ENCODE data around the gene NRTN. TPM values are rescaled to one million over a fixed set of nuclear protein-coding genes. Genes with fewer than 3 reads are reported as not detected.

NRTN gene
- total and polyA plus RNA-seq, 2 of the 4 experiments (the other 2 are of a cell fraction): 0.17 to 0.18 TPM

GRCh38 chr19:5832527-5833216 lies 27.8 kb downstream of the NRTN start:
- Histone ChIP-seq H2AK5ac (ENCODE audit: low read depth, low read length) (no peak overlapping the region), H3K27ac (ENCODE audit: insufficient read depth, low read length) (no peak overlapping the region), H3K4me2 (ENCODE audit: low read depth, low read length) (no peak overlapping the region), H3K27me3 (ENCODE audit: control insufficient read depth, insufficient read depth, low read length) (peaks cover 3% of the 10 kb centered on the region; the same call in 1 of the 2 replicates), H2BK20ac (ENCODE audit: low read depth, low read length) (no peak overlapping the region), H4K20me1 (ENCODE audit: insufficient read depth, low read length) (no peaks in the 10 kb centered on the region), H3K4ac (ENCODE audit: low read depth, low read length) (no peak overlapping the region), H3K9me1 (ENCODE audit: insufficient read depth, low read length) (peaks cover 4% of the 10 kb centered on the region; the same call in 1 of the 2 replicates), H3K36me3 (ENCODE audit: control insufficient read depth, insufficient read depth, low read length) (no peaks in the 10 kb centered on the region), H3K14ac (replicated peaks; ENCODE audit: low read depth, low read length) (no peak overlapping the region), H3K23ac (ENCODE audit: low read depth, low read length) (no peak overlapping the region), H3K4me1 (ENCODE audit: control insufficient read depth, insufficient read depth, low read length) (peaks cover 9% of the 10 kb centered on the region), H2BK120ac (ENCODE audit: low read depth, low read length) (no peak overlapping the region), H3K4me3 (ENCODE audit: insufficient read depth, low read depth, low read length) (no peak overlapping the region), H2BK5ac (ENCODE audit: low read depth, low read length, poor library complexity, severe bottlenecking) (no peak overlapping the region), H2AK9ac (replicated peaks; ENCODE audit: low read depth, low read length, poor library complexity) (no peak overlapping the region), H4K8ac (ENCODE audit: low read depth in 2 of 2, low read length in 2 of 2) (no peak overlapping the region), H4K5ac (ENCODE audit: low read depth, low read length) (no peak overlapping the region), H3K56ac (ENCODE audit: extremely low read depth, insufficient read depth, low read length) (no peak overlapping the region), H2AFZ (replicated peaks; ENCODE audit: low read length, poor library complexity) (no peak overlapping the region), H3K18ac (ENCODE audit: low read depth, low read length) (no peak overlapping the region), H4K91ac (ENCODE audit: insufficient read depth, low read depth, low read length) (no peak overlapping the region), H3K9me3 (ENCODE audit: control insufficient read depth, insufficient read depth, low read length) (no peaks in the 10 kb centered on the region), H3K9ac (ENCODE audit: low read depth, low read length) (no peak overlapping the region), H3K79me1 (ENCODE audit: low read depth in 1 of 2, low read length in 2 of 2) (peaks cover 0 to 6% of the 10 kb centered on the region in 2 experiments; a peak in 2 of 4 replicates), H2BK15ac (ENCODE audit: low read depth, low read length) (no peak overlapping the region)
- CTCF ChIA-PET: no interaction called here
- in situ Hi-C loops (cut with MboI; ENCODE audit: low sequenced_read_pairs) (no loop called here), dilution Hi-C loops (cut with HindIII; ENCODE audit: low sequenced_read_pairs, unreplicated experiment) (no loop called here), intact Hi-C loops (cut with micrococcal nuclease) (no loop called here)
- no TSS peak for BruUV-seq (replicated peaks)
- ATAC-seq (ENCODE audit: low read depth) (no peak), DNase-seq (no peak)
- 73% methylated on average over 3 of the region's 6 CpGs; no CpG with 5 or more reads in 1 of the 2 experiments for WGBS, 2 experiments (ENCODE audit: extremely low coverage in 2 of 2, insufficient read length in 1 of 2)
- POLR2A ChIA-PET (ENCODE audit: unreplicated experiment): no interaction called here
- TF ChIP-seq MAFK (IDR thresholded peaks at IDR 0.05; ENCODE audit: low read depth, low read length) (no peak), CHD1 (IDR thresholded peaks at IDR 0.05; ENCODE audit: low read depth, low read length) (no peak), NFE2L2 (IDR thresholded peaks at IDR 0.05; ENCODE audit: low read depth, low read length) (no peak), RFX5 (IDR thresholded peaks at IDR 0.05; ENCODE audit: low read depth, low read length) (no peak), SMC3 (IDR thresholded peaks at IDR 0.05; ENCODE audit: low read depth, low read length) (no peak), POLR2A (IDR thresholded peaks at IDR 0.05; ENCODE audit: low read depth, low read length) (no peak), MXI1 (IDR thresholded peaks at IDR 0.05; ENCODE audit: borderline replicate concordance, low read depth, low read length) (no peak), CEBPB (IDR thresholded peaks at IDR 0.05; ENCODE audit: low read depth, low read length) (no peak), FOS (IDR thresholded peaks at IDR 0.05; ENCODE audit: low read depth, low read length) (no peak), BHLHE40 (IDR thresholded peaks at IDR 0.05; ENCODE audit: low read depth, low read length) (no peak), RCOR1 (IDR thresholded peaks at IDR 0.05; ENCODE audit: insufficient replicate concordance, low read length) (no peak), RAD21 (IDR thresholded peaks at IDR 0.05; ENCODE audit: low read length) (no peak), MAZ (IDR thresholded peaks at IDR 0.05; ENCODE audit: borderline replicate concordance, low read depth, low read length) (no peak)
- TF ChIP-seq, protein P1, sequence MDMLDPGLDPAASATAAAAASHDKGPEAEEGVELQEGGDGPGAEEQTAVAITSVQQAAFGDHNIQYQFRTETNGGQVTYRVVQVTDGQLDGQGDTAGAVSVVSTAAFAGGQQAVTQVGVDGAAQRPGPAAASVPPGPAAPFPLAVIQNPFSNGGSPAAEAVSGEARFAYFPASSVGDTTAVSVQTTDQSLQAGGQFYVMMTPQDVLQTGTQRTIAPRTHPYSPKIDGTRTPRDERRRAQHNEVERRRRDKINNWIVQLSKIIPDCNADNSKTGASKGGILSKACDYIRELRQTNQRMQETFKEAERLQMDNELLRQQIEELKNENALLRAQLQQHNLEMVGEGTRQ (IDR thresholded peaks at IDR 0.05; ENCODE audit: low read depth, low read length): no peak
- TF ChIP-seq, protein P2, sequence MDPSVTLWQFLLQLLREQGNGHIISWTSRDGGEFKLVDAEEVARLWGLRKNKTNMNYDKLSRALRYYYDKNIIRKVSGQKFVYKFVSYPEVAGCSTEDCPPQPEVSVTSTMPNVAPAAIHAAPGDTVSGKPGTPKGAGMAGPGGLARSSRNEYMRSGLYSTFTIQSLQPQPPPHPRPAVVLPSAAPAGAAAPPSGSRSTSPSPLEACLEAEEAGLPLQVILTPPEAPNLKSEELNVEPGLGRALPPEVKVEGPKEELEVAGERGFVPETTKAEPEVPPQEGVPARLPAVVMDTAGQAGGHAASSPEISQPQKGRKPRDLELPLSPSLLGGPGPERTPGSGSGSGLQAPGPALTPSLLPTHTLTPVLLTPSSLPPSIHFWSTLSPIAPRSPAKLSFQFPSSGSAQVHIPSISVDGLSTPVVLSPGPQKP (IDR thresholded peaks at IDR 0.05; ENCODE audit: borderline replicate concordance, low read depth, low read length): no peak

Data from IMR-90 (cell line).